Immature natural killer cell (primary cell): Measurements from ENCODE around the gene ECPAS. TPM values are rescaled to one million over a fixed set of nuclear protein-coding genes. Genes with fewer than 3 reads are reported as not detected.
A peak's percentile ranks its signal among the peaks of the same experiment; 100 is the strongest.
"Not testable (repeated sequence)": the region's sequence is repeated elsewhere in the genome, so short reads cannot be mapped to it uniquely, and the experiment has no call there.

Source experiments
- DNase-seq, 3 donors: peaks; one replicate each; pipeline ENCODE4 v3.0.0; 2022; ENCODE audit warnings: mixed read lengths in 1 of 3
- H3K27ac Mint-ChIP-seq, 6 donors: one replicate each; pipeline ENCODE4 v1.8.0; 2020; ENCODE audit warnings: mixed read lengths in 6 of 6, mild to moderate bottlenecking in 5 of 6, inconsistent platforms in 4 of 6, moderate library complexity in 3 of 6
- H3K27me3 Mint-ChIP-seq, 3 donors: one replicate each; pipeline ENCODE4 v1.8.0; 2020 to 2021; ENCODE audit warnings: low read depth in 3 of 3, mild to moderate bottlenecking in 3 of 3, mixed read lengths in 3 of 3, moderate library complexity in 3 of 3, inconsistent platforms in 1 of 3
- H3K36me3 Mint-ChIP-seq, 3 donors: one replicate each; pipeline ENCODE4 v1.8.0; 2020; ENCODE audit warnings: mixed read lengths in 3 of 3, inconsistent platforms in 2 of 3, mild to moderate bottlenecking in 2 of 3
- H3K4me1 Mint-ChIP-seq, 2 donors: one replicate each; pipeline ENCODE4 v1.8.0; 2020; ENCODE audit warnings: inconsistent platforms in 2 of 2, mild to moderate bottlenecking in 2 of 2, mixed read lengths in 2 of 2, moderate library complexity in 1 of 2
- H3K4me3 Mint-ChIP-seq, 5 donors: one replicate each; pipeline ENCODE4 v1.8.0; 2020; ENCODE audit warnings: mild to moderate bottlenecking in 5 of 5, mixed read lengths in 5 of 5, inconsistent platforms in 3 of 5, moderate library complexity in 3 of 5
- H3K9me3 Mint-ChIP-seq, 6 donors: one replicate each; pipeline ENCODE4 v1.8.0; 2020; ENCODE audit warnings: mild to moderate bottlenecking in 6 of 6, mixed read lengths in 6 of 6, inconsistent platforms in 4 of 6, moderate library complexity in 3 of 6
- polyA plus RNA-seq, 3 donors: library from polyadenylated mRNA; unstranded; fragments of 300-500 nt; fragmentation: Illumina TruSeq; gene quantifications; one replicate each; pipeline ENCODE4 v1.2.3, GENCODE V29; 2021

Gene ECPAS
- polyA plus RNA-seq, 3 donors from 2014 or later = 7.0 to 12.6 (median 10.4) TPM

DNA sequence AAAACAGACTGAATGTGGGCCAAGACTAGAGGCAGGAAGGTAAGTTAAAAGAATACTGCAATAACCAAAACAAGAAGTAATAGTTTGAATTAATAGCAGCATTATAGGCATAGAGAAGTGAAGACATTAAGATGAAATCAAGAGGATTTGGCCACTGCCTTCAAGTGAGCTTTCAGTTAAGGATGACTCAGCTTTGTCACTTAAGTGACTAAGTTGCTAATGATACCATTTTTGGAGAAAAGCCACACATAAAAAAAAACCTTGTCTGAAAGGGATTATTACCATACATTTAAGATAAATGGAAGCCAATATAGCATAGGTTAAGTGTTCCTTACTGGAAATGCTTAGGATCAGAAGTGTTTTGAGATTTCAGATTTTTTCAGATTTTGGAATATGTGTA lies 57.0 kb downstream of the ECPAS start:
- H3K36me3 Mint-ChIP-seq = peaks cover 40 to 64% (median 40%) of the 10 kb centered on the region in 3 donors
- H3K27ac Mint-ChIP-seq = peak overlapping the region in 1 of 6 donors; percentile 13

GRCh38 chr9:111423389-111423788 lies 60.8 kb downstream of the ECPAS start:
- Mint-ChIP-seq H3K27ac (no peak overlapping the region), H3K4me3 (no peak overlapping the region), H3K4me1 (peaks cover 0 to 6% of the 10 kb centered on the region in 2 donors), H3K36me3 (peaks cover 36 to 72% (median 40%) of the 10 kb centered on the region in 3 donors), H3K27me3 (no peaks in the 10 kb centered on the region), H3K9me3 (no peaks in the 10 kb centered on the region)
- no peak for DNase-seq

More for the DNA sequence above, 57.0 kb downstream of the ECPAS start:
- Mint-ChIP-seq H3K4me1 (peaks cover 0 to 6% of the 10 kb centered on the region in 2 donors), H3K9me3 (no peaks in the 10 kb centered on the region), H3K4me3 (no peak overlapping the region), H3K27me3 (peaks cover 0 to 2% (median 0%) of the 10 kb centered on the region in 3 donors)
- DNase-seq = no peak

GRCh38 chr9:111414406-111414805 lies 69.8 kb downstream of the ECPAS start:
- Mint-ChIP-seq H3K9me3 (no peaks in the 10 kb centered on the region), H3K36me3 (peaks cover 34 to 69% (median 35%) of the 10 kb centered on the region in 3 donors), H3K4me3 (no peak overlapping the region), H3K27ac (no peak overlapping the region), H3K27me3 (no peaks in the 10 kb centered on the region), H3K4me1 (no peaks in the 10 kb centered on the region)
- no peak for DNase-seq

- DNase-seq = no peak
- Mint-ChIP-seq H3K27ac (no peak overlapping the region), H3K27me3 (no peaks in the 10 kb centered on the region), H3K9me3 (no peaks in the 10 kb centered on the region), H3K4me1 (no peaks in the 10 kb centered on the region), H3K4me3 (no peak overlapping the region), H3K36me3 (peaks cover 35 to 67% (median 35%) of the 10 kb centered on the region in 3 donors)
Measured at GRCh38 chr9:111413996-111414395, 70.2 kb downstream of the ECPAS start.

DNA sequence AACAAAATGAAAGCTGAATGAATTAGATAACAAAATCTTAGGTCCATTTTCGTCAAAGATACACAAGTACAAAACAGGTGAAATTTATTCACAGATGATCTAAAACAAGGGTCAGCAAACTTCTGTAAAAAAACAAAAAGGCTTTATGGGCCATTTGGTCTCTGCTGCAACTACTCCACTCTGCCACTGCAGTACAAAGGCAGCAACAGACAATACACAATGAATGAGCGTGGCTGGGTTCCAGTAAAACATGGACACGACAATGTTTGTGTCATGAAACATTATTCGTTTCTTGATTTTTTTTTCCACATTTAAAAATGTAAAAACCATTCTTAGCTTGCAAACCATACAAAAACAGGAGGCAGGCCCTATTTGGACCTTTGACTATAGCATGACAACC lies 71.9 kb downstream of the ECPAS start:
- H3K36me3 Mint-ChIP-seq = peaks cover 40 to 69% (median 42%) of the 10 kb centered on the region in 3 donors
- H3K4me3 Mint-ChIP-seq = no peak overlapping the region
- no peaks in the 10 kb centered on the region for H3K9me3 Mint-ChIP-seq
- H3K27me3 Mint-ChIP-seq = no peaks in the 10 kb centered on the region
- DNase-seq = no peak
- no peaks in the 10 kb centered on the region for H3K4me1 Mint-ChIP-seq
- H3K27ac Mint-ChIP-seq = no peak overlapping the region

DNA sequence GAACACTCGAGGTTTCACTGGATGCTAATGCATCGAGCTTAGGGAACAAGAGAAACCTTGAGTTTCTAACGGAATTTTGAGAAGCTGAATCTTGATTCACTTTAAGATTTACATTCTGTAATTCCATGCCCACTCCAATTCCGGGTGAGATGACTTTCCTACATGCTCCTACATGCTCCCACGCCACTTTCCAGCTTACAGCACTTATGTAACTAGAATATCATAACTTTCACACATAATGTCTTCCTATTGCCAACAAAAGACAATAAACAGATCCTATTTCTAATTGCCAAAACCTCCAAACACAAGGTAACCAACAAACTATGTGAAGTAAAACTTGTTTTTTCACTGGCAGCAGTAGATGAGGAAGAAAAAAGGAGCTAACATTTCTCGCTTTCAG lies 72.9 kb downstream of the ECPAS start:
- Mint-ChIP-seq H3K4me1 (no peaks in the 10 kb centered on the region), H3K9me3 (no peaks in the 10 kb centered on the region), H3K4me3 (no peak overlapping the region), H3K27ac (no peak overlapping the region), H3K27me3 (no peaks in the 10 kb centered on the region), H3K36me3 (peaks cover 36 to 65% (median 39%) of the 10 kb centered on the region in 3 donors)
- no peak for DNase-seq

DNA sequence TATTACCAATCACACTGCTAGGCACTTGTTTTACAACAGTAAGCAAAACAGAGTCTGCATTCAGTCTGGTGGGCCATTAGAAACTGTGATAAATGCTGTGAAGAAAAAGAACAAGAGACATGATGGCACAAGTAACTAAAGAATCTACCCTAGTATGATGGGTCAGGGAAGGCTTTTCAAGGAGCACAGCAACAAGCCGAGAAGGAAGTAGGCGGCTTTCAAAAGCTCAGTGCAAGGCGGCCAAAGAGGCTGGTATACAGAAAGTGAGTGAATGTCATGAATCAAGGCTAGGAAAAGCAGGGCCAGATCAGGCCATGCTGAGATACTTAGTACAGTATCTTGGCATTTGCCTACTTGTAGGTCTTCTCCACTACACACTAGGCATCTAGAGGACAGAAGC lies 76.4 kb downstream of the ECPAS start:
- H3K4me3 Mint-ChIP-seq = no peak overlapping the region
- H3K27ac Mint-ChIP-seq = no peak overlapping the region
- DNase-seq = no peak
- H3K27me3 Mint-ChIP-seq = peaks cover 0 to 1% (median 0%) of the 10 kb centered on the region in 3 donors
- H3K36me3 Mint-ChIP-seq = peaks cover 42 to 67% (median 47%) of the 10 kb centered on the region in 3 donors
- H3K4me1 Mint-ChIP-seq = peaks cover 0 to 11% of the 10 kb centered on the region in 2 donors
- H3K9me3 Mint-ChIP-seq = peaks cover 0 to under 1% (median 0%) of the 10 kb centered on the region in 6 donors

DNA sequence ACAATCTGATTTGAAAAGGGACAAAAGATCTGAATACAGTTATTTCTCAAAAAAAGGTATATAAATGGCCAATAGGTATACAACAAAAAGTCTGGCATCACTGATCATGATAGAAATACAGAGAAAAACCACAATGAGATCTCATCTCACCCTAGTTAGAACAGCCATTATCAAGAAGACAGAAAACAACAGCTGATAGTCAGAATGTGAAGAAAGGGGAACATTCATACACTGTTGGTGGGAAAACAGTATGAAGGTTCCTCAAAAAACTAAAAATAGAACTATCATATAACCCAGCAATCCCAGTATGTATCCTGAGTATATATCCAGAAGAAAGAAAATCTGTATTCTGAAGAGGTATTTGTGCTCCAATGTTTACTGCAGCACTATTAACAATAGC lies 78.5 kb downstream of the ECPAS start:
- Mint-ChIP-seq H3K27me3 (peaks cover 0 to 1% (median 1%) of the 10 kb centered on the region in 3 donors), H3K4me3 (no peak overlapping the region), H3K4me1 (peaks cover 3 to 28% of the 10 kb centered on the region in 2 donors), H3K9me3 (peaks cover 7 to 22% (median 14%) of the 10 kb centered on the region in 6 donors), H3K36me3 (peaks cover 52 to 71% (median 68%) of the 10 kb centered on the region in 3 donors), H3K27ac (no peak overlapping the region)
- DNase-seq = no peak

DNA sequence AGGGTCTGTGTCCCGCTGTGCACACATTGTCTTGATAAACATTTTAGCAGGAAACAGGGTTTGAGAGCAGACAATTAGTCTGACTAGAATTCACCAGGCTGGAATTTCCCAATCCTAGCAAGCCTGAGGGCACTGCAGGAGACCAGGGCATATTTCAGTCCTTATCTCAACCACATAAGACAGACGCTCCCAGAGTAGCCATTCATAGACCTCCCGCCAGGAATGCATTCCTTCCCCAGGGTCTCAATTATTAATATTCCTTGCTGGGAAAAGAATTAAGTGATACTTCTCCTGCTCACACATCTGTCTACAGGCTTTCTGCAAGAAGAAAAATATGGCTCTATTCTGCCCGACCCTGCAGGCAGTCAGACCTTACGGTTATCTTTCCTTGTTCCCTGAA lies 82.7 kb downstream of the ECPAS start:
- peaks cover 61 to 80% (median 78%) of the 10 kb centered on the region in 3 donors for H3K36me3 Mint-ChIP-seq
- H3K4me3 Mint-ChIP-seq, DNase-seq, H3K27ac Mint-ChIP-seq, H3K27me3 Mint-ChIP-seq: not testable (repeated sequence)
- H3K4me1 Mint-ChIP-seq = peaks cover 3 to 35% of the 10 kb centered on the region in 2 donors
- H3K9me3 Mint-ChIP-seq = peaks cover 10 to 31% (median 23%) of the 10 kb centered on the region in 6 donors

DNA sequence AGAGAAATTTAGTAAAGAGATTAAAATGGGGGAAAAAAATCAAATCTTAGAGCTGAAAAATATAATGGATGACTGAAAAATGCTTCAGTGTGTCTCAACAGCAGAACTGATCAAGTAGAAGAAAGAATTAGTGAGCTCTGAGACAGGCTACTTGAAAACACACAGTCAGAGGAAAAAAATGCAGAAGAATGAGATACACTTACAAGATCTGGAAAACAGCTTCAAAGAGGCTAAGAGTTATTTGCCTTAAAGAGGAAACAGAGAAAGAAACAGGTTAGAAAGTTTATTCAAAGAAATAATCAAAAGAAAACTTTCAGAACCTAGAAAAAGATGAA lies 83.7 kb downstream of the ECPAS start:
- Mint-ChIP-seq H3K4me3 (no peak overlapping the region), H3K9me3 (peaks cover 10 to 31% (median 23%) of the 10 kb centered on the region in 6 donors), H3K27ac (no peak overlapping the region), H3K27me3 (peaks cover 0 to 1% (median 1%) of the 10 kb centered on the region in 3 donors), H3K4me1 (peaks cover 3 to 35% of the 10 kb centered on the region in 2 donors), H3K36me3 (peaks cover 56 to 75% (median 72%) of the 10 kb centered on the region in 3 donors)
- DNase-seq = no peak

GRCh38 chr9:111399772-111400563 lies 84.2 kb downstream of the ECPAS start:
- Mint-ChIP-seq H3K36me3 (peaks cover 56 to 75% (median 72%) of the 10 kb centered on the region in 3 donors), H3K4me3 (no peak overlapping the region), H3K27ac (no peak overlapping the region), H3K4me1 (peaks cover 3 to 32% of the 10 kb centered on the region in 2 donors), H3K27me3 (peaks cover 0 to 1% (median 1%) of the 10 kb centered on the region in 3 donors), H3K9me3 (peaks cover 10 to 31% (median 23%) of the 10 kb centered on the region in 6 donors)
- DNase-seq = no peak

GRCh38 chr9:111399211-111399739 lies 84.9 kb downstream of the ECPAS start:
- Mint-ChIP-seq H3K27me3 (peaks cover 0 to 1% (median 1%) of the 10 kb centered on the region in 3 donors), H3K36me3 (peaks cover 55 to 74% (median 70%) of the 10 kb centered on the region in 3 donors), H3K4me3 (no peak overlapping the region), H3K4me1 (peaks cover 7 to 35% of the 10 kb centered on the region in 2 donors), H3K9me3 (peaks cover 10 to 31% (median 23%) of the 10 kb centered on the region in 6 donors), H3K27ac (no peak overlapping the region)
- no peak for DNase-seq

DNA sequence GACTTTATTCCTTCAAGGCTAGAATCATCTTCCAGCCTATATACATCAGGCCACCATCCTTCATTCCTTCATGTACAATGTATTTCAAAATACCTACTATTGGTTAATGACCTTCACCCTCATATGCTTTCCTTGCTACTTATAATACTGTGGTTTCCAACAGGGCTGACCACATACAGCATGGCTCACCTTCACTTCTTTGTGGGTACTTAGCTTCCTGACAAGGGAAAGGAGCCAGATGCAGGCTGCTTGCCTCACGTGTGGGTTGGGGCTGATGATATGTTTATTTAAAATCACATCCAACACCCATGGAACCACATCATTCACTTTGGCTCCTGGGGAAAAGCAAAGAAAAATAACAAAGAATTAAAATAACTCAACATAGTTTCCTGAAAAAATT lies 90.2 kb downstream of the ECPAS start:
- Mint-ChIP-seq H3K36me3 (peaks cover 48 to 50% (median 49%) of the 10 kb centered on the region in 3 donors), H3K27ac (peak overlapping the region in 2 of 6 donors; percentile 35 to 49)

DNA sequence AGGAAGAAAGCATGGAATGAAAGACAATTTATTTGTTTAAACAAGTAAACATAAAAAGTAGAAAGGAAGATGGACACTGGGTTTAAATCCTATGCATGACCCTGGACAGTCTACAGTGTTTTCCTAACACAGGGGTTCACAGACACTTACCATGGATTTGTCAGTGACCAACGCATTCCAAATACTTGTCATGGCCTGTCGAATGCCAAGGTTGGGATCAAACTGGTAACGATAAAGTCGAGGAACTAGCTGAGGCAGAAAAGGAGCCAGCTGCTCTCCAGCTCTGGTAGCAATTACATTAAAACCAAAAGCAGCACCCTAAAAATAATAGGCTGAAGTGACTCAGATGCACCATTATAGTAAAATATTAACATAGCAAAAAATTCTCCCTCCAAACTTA lies 94.8 kb downstream of the ECPAS start:
- Mint-ChIP-seq H3K4me1 (peaks cover 4 to 9% of the 10 kb centered on the region in 2 donors), H3K36me3 (peaks cover 34 to 40% (median 39%) of the 10 kb centered on the region in 3 donors), H3K27me3 (peaks cover 0 to 2% (median 0%) of the 10 kb centered on the region in 3 donors), H3K27ac (no peak overlapping the region), H3K9me3 (no peaks in the 10 kb centered on the region), H3K4me3 (no peak overlapping the region)
- no peak for DNase-seq

More for the DNA sequence above, 90.2 kb downstream of the ECPAS start:
- H3K9me3 Mint-ChIP-seq = no peaks in the 10 kb centered on the region
- DNase-seq = no peak
- peaks cover 0 to 2% (median 0%) of the 10 kb centered on the region in 3 donors for H3K27me3 Mint-ChIP-seq
- H3K4me3 Mint-ChIP-seq = no peak overlapping the region
- H3K4me1 Mint-ChIP-seq = peaks cover 8 to 17% of the 10 kb centered on the region in 2 donors
